GM18499 (cell line): ENCODE measurements around the gene ENPP6.
"Not testable (repeated sequence)": the region's sequence is repeated elsewhere in the genome, so short reads cannot be mapped to it uniquely, and the experiment has no call there.

ENCODE experiments used
- ATAC-seq: cut with Tn5 transposase; IDR thresholded peaks from one replicate; pipeline ENCODE4 v1.9.1; 2021; ENCODE audit warnings: moderate number of reproducible peaks; ENCODE audit not compliant: insufficient read depth, unreplicated experiment

The ENPP6 gene

GRCh38 chr4:184238072-184238745 is 20.5 kb upstream of the ENPP6 start:
- no peak for ATAC-seq

DNA sequence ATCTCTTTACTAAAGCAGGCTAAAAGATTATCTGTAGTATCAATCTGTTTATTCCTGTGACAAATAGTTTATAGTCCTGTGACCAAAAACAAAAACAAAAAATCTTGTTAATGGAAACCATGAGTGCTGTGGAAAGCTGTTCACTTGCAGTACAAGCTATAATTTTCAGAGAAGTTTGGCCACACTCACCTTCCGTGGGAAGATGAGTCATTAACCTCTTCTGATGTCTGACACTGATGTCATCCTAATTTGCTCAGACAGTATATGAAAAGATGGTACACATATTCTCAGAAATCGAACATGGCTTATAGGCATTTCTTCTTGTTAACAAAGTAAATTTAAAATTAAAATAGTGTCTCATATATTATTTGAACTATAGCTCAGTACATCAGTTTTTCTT is 19.9 kb upstream of the ENPP6 start:
- ATAC-seq, result no peak

- ATAC-seq, result no peak
These were observed 17.9 kb upstream of the ENPP6 start for GRCh38 chr4:184235526-184235925.

DNA sequence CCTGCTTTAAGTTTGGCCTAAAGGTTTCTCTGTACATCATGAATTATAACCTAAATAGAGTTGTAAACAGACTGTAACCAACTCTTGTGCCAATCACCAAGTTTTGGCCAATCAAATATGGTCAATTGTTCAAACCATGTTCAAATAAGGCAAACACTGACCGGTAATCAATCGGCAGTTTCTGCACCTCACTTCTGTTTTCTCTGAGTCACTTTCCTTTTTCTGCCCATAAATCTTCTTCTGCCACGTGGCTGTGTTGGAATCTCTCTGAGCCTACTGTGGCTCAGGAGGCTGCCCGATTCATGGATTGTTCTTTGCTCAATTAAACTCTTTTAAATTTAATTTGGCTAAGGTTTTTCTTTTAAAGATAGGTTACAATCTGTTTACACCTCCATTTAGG is 16.5 kb upstream of the ENPP6 start:
- no peak for ATAC-seq

DNA sequence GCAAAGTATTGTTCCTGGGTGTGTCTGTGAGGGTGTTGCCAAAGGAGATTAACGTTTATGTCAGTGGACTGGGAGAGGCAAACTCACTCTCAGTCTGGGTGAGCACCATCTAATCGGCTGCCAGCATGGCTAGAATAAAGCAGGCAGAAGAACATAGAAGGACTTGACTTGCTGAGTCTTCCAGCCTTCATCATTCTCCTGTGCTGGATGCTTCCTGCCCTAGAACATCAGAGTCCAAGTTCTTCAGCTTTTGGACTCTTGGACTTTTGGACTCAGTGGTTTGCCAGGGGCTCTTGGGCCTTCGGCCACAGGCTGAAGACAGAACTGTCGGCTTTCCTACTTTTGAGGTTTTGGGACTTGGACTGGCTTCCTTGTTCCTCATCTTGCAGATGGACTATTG is 15.3 kb upstream of the ENPP6 start:
- no peak for ATAC-seq

GRCh38 chr4:184232202-184232601 is 14.5 kb upstream of the ENPP6 start:
- no peak for ATAC-seq

GRCh38 chr4:184231573-184231972 is 13.9 kb upstream of the ENPP6 start:
- no peak for ATAC-seq

DNA sequence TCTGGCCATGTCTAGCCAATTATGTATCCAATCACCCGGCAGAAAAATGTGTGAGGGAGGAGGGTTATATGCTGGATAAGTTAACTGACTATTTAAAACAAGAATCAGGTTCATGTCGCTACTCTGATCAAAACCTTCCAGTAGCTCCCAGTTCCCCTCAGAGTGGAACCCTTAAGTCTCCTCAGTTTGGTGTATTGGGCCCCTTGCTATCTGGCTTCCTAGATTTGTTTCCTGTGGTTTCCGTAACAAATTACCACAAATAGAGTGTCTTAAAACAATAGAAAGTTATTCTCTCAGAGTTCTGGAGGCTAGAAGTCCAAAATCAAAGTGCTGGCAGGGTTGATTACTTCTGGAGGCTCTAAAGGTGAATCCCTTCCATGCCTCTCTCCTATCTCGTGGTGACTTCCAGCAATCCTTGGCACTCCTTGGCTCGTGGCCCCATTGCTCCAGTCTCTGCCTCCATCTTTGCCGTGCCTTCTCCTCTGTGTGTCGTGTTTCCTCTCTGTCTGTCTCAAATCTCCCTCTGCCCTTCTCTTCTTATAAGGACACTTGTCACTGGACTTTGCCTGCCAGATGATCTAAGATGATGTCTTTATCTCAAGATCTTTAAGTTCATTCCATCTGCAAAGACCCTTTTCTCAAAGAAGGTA is 10.5 kb upstream of the ENPP6 start:
- no peak for ATAC-seq

GRCh38 chr4:184216515-184216914 is 1.2 kb downstream of the ENPP6 start:
- no peak for ATAC-seq

GRCh38 chr4:184215709-184216328 is 1.9 kb downstream of the ENPP6 start:
- ATAC-seq, result no peak

GRCh38 chr4:184214931-184215330 is 2.7 kb downstream of the ENPP6 start:
- ATAC-seq, result no peak

DNA sequence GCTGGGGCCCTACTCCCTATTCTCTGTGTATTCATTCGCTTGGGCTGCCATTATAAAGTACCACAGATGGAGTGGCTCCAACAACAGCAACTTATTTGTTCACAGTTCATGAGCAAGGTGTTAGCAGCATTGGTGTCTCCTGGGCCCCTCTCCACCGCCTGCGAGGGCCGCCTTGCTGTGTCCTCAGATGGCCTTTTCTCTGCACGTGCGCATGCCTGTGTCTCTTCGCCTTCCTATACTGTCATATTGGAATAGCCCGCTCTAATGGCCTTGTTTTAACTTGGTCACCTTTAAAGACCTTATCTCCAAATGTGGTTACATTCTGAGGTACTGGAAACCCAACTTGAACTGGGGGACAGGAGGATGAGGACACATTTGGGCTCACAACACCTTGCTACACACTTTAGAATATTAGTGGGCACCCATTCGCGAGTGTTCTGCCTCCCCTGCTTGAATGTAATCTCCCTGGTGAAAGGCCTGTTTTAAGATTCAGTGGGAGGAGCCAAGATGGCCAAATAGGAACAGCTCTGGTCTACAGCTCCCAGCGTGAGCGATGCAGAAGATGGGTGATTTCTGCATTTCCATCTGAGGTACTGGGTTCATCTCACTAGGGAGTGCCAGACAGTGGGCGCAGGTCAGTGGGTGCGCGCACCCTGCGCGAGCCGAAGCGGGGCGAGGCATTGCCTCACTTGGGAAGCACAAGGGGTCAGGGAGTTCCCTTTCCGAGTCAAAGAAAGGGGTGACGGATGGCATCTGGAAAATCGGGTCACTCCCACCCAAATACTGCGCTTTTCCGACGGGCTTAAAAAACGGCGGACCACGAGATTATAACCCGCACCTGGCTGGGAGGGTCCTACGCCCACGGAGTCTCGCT is 9.7 kb downstream of the ENPP6 start:
- ATAC-seq, result not testable (repeated sequence)

- ATAC-seq, result no peak
These were observed 12.4 kb downstream of the ENPP6 start for GRCh38 chr4:184205243-184205642.

DNA sequence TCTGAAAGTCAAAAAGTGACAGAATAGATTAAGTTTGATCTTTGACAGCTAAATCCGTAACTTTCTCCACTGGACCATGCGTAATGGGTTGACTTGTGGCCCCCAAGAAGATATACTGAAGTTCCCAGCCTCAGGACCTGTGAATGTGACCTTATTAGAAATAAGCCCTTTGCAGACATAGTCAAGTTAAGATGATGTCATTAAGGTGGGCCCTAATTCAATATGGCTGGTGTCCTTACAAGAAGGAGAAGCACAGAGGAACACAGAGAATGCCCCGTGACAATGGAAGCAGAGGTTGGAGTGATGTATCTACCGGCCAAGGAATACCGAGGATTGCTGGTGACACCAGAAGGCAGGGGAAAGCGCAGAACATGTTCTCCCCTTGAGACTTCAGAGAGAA is 14.4 kb downstream of the ENPP6 start:
- ATAC-seq, result no peak

GRCh38 chr4:184201179-184201578 is 16.5 kb downstream of the ENPP6 start:
- ATAC-seq, result no peak

DNA sequence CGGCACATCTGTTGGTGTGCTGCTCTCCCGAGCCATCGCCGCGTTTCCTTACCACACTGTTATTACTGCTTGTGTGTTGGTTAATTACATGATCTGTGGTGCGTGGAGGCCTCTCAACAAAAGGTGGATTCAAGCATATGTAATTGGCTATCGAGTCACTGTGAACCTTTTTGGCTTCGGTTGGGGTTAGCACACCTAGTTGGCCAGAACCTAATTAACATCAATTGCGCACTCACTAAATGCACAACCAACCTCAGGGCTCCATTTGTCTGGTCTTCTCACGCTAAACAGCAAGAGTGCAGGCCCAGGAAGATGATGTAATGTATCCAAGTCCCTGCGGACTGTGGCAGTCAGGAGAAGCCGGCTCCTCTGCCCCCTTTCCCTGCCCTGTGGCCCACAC is 17.4 kb downstream of the ENPP6 start:
- ATAC-seq, result no peak

- no peak for ATAC-seq
These were observed 17.9 kb downstream of the ENPP6 start for GRCh38 chr4:184199780-184200179.

- ATAC-seq, result no peak
These were observed 19.5 kb downstream of the ENPP6 start for GRCh38 chr4:184198190-184198589.

- no peak for ATAC-seq
These were observed 20.1 kb downstream of the ENPP6 start for GRCh38 chr4:184197536-184198082.

- ATAC-seq, result no peak
These were observed 20.8 kb downstream of the ENPP6 start for GRCh38 chr4:184196730-184197385.
